HG03460 (cell line): Measurements from ENCODE around the gene AGPAT3.

ENCODE experiments used
- ATAC-seq: cut with Tn5 transposase; IDR thresholded peaks from one replicate; pipeline ENCODE4 v1.9.1; 2021; ENCODE audit not compliant: unreplicated experiment

Gene AGPAT3

DNA sequence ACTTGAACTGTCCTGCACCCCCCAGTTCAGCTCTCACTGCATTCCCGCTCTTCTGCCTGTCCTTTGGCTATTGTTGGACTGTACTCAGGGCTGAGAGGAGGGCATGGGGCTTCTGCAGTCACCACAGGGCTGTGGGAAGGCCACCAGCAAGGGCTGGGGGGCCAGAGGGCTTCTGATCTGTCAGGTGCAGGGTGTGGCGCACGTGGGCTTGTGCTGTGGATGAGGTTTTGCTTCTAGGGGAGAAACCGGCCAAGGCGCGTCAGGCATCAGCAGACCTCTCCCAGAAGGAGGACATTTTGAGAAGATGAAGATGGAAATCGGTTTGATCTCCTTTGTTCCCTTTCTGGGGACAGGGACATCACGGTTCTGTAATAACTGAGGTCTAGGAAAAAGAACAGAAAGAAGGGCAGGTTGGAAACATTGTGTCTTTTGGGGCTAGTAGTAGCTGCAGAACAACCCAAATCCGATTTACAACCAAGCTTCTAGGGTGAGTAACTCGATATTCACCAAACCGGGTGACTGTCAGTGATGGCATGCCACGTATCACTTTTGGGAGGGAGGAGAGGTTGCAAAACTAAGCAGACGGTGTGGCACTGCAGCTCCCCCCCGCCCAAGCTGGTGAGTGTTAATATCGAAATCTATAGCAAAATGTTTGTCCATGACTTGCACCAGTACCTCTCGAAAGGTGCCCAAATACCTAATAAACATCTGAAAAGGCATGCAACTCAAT lies 40.9 kb downstream of the AGPAT3 start:
- ATAC-seq, result no peak

DNA sequence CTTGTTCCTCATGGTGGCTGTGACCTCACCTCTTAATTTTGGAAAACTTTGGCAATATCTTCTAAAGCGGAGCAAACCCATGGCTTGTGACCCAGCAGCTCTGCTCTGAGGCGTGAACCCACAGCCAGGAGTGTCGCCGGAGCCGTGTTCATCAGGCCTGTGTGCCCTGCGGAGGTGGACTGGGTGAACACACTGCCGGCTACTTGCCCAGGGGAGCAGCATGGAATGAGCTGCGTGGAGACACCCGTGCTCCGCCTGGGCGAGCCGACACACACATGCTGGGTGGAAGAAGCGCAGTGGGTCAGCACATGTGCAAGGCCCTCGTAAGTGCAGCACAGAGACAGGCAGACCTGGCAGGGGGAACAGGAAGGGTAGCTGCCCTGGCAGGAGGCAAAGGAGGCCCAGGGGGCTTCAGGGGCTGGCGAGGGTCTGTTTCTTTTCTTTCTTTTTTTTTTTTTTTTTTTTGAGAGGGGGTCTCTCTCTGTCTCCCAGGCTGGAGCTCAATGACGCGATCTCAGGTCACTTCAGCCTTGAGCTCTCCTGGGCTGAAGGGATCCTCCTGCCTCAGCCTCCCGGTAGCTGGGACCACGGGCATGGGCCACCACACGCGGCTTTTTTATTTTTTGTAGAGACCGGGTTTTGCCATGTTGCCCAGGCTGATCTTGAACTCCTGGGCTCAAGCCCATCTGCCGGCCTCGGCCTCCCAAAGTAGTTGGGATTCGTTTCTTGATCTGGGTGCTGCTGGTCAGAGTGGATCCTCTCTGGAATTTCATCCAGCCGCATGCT lies 41.8 kb downstream of the AGPAT3 start:
- ATAC-seq, result no peak

DNA sequence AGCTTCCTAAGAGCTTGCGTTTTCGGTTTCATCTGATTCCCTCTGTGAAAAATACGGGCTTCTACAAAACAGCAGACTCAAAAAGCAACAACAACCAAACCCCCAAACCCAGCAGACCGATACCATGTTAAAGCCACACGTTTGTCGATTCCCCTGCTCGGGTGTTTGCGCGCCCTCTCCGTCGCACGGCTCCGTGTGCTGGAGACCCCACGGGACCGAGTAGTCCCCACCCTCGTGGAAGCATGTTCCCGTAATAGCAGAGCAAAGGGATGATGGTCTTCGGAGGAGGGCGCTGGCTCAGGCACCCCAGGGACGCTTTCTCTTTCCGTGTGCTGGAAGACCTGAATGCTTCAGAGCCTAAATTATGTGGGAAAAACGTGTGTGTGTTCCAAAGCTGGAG lies 42.7 kb downstream of the AGPAT3 start:
- no peak for ATAC-seq

DNA sequence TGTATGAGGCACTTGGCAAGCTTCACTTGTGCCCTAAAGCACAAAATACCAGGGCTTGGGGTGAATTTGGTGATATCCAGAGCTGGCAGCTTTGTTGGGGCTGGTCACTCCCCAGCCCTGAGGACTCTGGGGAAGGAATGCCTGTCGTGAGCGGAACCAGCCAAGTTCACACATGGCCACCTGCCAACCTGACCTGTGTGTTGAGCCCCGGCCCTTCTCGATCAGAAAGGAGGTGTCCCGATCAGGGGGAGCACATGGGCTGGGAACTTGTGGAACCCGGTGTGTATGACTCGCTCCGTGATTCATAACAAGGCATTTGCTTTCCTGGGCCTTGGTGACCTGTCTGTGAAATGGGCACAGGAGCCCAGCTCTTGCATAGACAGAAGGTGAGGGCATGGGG lies 43.1 kb downstream of the AGPAT3 start:
- no peak for ATAC-seq

DNA sequence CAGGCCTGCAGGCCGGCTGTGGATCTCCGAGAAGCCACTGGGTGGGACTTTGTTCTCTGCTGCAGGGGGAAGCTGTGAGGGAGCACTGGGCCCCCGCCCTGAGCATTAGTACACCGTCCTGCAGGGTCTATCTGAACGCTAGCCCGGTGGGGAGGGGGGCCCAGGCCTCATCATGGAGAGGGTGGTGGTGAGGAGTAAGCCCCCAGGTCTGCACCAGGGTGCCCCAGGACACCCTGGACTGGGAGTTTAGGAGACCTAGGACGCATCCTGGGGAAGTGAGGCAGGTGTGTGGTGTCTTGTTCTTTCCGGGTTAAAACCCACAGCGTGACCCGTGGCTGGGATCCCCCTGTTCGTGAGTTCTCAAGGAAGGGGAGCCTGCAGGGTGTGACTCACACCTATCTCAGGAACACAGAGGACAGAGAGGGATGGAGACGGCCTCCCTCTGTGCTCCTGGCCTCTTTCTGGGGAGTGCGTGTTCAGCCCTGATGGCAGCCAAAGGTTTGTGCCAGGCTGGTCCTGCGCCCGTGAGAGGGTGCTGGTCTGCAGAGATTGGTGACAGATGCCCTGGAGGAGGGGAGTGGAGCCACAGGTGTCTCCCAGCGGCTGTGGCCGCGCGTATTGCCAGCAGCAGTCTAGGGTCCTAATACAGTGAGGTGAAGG lies 44.8 kb downstream of the AGPAT3 start:
- no peak for ATAC-seq

DNA sequence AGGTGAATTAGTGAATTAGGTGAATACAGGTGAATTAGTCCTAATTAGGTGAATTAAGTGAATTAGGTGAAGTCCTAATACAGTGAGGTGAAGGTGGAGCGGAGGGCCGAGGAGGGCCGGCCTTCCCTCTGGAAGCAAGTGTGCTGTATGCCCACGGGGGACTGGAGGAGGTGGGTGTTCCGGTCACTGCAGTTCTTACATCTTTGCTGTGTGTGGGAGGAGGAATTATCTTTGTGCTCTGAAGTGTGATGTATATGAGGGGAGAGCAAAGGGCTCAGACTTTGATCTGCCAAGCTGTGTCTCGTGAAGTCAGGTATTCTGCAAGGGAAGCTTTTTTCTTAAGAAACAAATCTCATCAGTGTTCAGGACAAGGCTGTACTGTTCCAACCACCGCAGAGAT lies 45.4 kb downstream of the AGPAT3 start:
- ATAC-seq, result no peak

DNA sequence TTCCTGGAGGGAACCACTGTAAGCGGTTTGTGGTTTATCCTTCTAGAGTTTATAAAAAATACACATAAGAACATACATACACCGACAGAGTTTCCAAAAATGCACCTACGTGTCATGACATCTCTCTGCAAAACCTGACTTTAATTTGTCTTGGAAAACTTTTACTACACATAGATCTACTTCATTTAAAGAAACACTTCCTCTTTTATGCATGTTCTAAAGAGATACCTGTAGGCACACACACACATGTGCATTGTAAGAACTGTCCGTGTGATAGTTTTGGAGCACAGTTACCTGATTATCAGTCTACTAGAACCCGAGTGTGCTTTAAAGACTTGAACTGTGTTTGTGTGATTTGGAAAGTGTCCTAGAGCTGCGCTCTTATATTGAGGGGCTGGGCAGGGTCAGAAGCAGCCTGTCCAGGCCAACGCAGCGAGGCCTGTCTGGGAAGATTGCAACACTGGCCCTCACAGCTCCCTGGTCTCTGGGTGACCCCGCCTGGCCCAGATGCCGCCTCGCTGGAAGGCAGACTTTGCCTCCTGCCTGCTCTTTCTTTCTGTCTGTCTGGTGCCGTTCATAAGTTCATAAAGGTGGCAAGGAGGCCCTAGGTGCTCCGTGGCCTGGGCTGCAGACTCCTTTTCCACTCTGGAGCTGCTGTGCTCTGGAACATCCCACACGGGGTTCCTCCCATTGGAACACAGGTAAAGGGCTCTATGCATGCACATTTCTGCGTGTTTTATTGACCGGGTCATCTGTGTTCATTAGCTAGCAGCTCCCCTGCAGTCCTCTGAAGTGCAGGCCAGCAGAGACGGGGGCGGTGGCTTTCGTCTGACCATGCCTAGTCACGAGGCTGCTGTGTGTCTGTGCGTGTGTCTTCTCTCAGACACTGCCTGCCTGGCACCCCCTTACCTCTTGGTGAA lies 46.3 kb downstream of the AGPAT3 start:
- ATAC-seq, result no peak

DNA sequence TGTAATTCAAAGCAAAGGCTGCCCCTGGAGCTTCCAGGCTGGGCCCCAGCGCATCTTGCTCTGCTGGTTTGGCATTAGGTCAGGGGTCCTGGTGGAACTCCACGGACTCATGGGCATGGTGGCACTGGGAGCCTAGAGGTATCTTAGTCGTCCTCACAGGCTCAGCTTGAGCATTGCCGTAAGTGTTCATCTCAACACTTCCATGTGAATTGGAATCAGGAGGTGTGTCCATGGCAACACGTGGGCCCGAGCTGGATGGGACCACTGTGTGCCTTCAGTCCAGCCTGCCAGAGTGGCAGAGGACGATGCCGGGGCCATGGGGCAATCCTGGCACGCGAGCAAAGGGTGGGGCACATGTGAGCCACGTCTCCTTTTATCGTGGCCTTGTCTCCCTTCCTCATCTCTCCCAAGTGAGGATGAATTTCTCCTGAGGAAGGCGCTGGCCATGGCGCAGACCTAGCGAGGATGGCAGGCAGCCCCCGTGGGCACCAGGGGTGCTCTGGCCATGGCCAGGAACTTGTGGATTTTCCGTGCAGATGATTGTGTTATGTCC lies 47.0 kb downstream of the AGPAT3 start:
- no peak for ATAC-seq

DNA sequence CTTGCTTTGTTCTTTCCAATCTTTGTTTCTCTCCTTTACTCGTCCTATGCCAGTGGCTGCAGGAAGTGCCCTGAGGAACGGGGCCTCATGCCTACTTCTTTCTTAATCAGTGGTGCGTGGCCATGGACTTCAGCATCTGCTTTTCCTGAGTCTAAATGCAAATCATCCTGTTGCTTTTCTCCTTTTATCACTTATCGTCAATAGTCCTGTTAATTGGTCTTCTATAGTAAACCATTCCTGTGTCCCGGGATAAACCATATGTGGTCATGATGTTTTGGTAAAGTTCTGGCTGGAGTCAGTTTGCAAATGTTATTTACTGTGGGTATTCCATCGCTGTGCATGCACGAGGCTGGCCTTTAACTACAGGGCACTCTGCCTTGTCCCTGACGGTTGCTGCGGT lies 47.5 kb downstream of the AGPAT3 start:
- ATAC-seq, result no peak

DNA sequence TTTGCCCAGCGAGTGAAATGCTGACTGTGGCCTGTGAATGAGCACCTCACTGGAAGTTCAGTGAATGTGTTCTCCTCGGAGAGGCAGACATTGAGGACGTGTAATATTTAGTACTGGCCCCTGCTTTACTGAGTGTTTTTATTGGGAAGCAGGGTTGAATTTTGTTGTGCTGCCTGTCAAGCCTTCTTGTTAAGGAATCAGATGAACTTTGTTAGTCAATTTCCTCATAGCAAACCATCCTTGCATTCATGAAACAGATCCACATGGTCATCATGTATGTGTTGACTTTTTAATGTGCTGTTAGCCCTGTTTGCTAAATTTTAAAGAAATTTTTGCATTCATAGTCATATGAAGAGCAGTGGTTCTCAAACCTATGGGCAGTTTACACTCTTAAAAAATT lies 47.9 kb downstream of the AGPAT3 start:
- ATAC-seq, result no peak

DNA sequence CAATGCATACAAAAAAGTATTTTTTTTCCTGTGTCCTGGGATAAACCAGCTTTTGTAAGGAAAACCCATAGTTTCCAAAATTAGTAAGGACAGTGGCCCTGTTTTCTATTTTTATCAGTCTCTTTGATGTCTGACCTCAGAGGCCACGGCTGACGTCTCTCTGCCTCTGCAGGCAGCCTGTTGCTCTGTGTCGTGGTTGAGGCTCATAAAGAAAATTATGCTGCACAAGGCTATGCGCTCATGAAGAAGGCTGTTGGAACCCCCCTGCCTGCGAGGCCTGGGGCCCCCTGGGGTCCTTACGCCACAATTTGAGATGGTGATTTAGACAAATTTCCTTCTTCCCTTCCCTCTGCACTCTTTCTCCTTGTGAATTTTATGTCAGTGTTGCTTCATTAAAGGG lies 48.9 kb downstream of the AGPAT3 start:
- no peak for ATAC-seq

DNA sequence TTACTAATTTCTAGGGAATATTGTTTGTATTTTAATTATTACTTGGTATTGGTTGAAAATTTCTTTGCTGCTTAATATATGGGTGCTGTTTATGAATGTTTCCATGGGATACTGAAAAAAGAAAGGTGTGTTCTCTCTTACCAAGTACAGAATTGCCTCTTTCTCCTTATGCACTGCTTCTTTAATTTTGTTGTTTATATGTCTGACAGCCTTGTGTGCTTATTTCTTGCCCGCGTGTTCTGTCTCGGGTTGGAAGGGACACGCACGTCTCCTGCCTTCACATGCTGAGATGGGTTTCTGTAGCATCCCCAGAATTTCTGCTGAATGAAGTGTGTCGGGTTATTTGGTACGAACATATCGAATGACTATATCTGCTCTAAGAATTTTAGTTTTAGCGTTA lies 51.1 kb downstream of the AGPAT3 start:
- ATAC-seq, result no peak

DNA sequence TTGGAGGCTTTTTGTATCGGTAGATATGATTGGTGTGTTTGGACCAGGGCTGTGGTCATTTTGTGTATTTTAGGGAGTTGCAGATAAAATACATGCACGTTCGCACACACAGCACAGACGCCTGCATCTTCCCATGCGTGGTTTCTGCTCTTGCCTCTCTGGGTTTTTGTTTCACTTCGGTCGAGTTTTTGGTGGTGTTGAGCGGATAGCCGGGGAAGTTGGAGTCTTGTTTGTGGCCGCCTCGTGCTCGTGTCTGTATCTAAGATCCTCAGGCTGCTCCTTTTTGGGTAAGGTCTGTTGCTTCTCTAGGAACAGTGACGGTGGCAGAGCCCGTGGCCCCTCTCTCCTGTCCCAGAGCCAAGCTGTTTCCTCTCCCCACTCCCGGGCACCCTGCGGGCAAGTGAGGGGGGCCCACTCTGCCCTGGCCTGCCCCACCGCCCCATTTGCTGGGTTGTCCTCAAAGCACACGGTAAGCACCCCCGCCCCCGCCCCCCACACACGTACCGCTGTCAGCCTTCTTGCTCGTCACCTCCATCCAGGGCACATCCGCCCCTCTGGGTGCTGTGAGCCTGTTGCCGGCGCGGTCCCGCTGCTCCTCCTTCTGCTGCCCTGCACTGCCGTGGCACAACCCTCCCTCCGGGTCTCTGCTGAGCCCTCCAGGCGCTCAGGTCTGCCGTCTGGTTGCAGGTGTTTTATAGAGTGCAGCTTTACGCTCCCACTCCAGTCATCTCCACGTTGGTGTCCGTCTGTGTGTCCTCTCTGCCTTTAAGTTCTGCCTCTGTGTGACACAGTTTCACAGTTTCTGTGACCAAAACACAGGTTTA lies 51.9 kb downstream of the AGPAT3 start:
- ATAC-seq, result no peak

DNA sequence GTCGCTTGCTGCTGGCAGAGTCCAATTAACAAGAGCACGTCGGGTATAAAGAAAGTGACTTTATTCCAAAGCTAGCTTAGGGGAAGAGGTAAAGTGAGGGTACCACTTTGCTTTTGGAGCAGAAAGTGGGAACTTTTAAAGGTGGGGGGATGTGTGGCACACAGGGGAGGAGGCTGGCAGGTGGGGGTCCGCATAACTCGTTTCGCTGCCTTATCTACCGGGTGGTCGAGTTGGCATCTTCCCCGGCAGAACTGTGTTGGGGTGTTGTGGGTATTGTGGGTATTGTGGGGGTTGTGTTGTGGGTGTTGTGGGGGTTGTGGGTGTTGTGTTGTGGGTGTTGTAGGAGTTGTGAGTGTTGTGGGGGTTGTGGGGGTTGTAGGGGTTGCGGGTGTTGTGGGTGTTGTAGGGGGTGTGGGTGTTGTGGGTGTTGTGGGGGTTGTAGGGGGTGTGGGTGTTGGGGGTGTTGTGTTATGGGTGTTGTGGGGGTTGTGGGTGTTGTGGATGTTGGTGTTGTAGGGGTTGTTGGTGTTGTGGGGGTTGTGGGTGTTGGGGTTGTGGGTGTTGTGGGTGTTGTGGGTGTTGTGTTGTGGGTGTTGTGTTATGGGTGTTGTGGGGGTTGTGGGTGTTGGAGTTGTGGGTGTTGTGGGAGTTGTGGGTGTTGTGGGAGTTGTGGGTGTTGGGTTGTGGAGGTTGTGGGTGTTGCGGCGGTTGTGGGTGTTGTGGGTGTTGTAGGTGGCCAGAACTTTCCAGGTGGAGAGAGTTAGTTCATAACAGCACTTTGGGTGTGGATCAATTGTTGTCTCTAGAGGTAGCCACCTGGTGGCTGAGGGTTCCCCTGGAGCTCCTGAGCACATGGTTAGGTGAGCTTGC lies 52.7 kb downstream of the AGPAT3 start:
- no peak for ATAC-seq

DNA sequence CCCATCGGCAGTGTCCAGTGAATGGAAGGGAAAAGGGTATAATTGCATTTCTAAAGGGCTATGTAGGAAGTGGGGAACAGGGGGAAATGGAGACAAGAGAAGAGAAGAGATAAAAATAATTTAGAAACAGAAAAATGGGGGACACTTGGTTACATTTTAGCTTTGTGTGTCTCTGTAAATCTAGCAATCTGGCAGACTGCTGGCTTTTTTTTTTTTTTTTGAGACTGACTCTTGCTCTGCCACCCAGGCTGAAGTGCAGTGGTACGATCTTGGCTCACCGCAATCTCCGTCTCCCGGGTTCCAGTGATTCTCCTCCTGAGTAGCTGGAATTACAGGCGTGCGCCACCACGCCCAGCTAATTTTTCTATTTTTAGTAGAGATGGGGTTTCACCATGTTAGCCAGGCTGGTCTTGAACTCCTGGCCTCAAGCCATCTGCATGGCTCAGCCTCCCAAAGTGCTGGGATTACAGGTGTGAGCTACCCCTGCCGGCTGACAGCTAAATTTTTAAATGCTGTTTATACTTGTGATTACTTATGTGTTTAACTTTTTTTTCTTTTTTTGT lies 53.4 kb downstream of the AGPAT3 start:
- ATAC-seq, result no peak

DNA sequence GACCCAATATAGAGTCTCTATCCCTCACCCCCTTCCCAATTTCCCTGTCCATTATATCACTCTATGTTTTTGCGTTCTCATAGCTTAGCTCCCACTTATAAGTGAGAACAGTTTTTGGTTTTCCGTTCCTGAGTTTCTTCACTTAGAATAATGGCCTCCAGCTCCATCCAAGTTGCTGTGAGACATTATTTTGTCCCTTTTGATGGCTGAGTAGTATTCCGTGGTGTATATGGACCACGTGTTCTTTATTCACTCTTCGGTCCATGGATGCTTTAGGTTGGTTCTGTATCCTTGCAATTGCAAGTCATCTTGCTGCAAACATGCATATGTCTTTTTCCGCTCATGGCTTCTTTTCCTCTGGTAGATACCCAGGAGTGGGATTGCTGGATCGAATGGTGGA lies 54.3 kb downstream of the AGPAT3 start:
- no peak for ATAC-seq

DNA sequence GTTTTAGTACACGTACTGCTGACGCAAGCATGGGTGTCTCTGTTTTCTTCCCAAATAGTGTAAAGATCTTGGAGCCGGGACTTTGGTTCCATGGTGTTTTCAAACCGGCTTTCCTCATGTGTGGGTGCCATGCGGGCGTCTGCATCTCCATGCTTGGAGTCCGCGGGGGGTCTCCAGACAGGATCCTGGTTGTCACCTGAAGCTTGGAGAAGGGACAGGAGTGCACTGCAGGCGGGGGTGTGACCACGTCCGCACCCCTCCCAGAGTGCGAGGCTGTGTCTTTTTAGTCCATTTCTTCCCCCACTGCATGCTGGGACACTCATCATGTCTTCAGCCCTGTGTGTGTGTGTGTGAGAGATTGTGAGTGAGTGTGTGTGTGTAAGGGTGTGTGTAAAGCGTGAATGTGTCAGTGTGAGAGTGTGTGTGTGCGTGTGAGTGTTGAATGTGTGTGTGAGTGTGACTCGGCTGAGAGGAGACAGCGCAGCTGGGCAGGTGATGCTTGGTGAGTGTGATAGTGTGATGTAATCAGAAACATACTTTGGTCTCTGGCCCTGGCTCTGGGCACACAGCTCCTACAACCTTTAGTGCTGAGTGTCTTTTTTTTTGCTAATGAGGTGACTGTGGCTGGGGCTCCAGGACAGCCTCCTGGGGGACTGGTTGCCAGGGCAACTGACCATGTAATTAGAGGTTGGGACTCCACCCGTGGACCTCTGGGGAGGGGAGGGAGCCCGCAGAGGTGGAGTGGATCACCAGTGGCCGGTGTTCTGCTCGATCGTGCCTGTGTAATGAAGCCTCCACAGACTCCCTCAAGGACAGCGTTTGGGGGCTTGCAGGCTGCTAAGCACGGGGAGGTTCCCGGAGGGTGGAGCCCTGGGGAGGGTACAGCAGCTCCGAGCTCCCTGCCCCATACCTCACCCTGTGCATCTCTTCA lies 55.1 kb downstream of the AGPAT3 start:
- ATAC-seq, result peak; percentile 40

DNA sequence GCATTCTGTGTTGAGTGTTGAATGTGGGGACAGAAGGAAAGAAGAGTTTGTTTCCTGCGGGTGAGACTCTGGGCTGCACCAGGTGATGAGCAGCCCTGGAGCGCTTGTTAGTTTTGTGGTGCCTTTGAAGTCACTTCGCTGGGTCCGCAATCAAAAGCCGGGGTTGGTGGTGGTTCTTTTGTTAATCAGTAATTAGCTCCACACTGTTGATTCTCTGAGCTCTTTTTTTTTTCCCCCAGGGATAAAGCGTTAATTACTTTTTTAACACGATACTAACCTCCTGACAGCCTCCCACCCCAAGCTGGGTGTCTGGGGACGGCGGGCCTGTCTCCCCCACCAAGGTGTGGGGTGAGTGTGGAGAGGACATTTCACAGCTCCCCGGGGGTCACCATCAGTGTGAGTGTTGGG lies 56.6 kb downstream of the AGPAT3 start:
- ATAC-seq, result no peak
